Measurements from ENCODE around the gene VPS39.

- TF ChIP-seq CTCF (IDR thresholded peaks at IDR 0.05; ENCODE audit: low read length) (no peak), EZH2 (optimal IDR thresholded peaks at IDR 0.05; ENCODE audit: low read depth, low read length) (no peak)
Measured at GRCh38 chr15:42206406-42206805, 1.7 kb downstream of the VPS39 start.

All from MM.1S (cell line).